ENCODE data around the gene MED27. TPM values are rescaled to one million over a fixed set of nuclear protein-coding genes. Genes with fewer than 3 reads are reported as not detected.

Gene MED27
- total RNA-seq, 1 donor = 25.7 TPM

DNA sequence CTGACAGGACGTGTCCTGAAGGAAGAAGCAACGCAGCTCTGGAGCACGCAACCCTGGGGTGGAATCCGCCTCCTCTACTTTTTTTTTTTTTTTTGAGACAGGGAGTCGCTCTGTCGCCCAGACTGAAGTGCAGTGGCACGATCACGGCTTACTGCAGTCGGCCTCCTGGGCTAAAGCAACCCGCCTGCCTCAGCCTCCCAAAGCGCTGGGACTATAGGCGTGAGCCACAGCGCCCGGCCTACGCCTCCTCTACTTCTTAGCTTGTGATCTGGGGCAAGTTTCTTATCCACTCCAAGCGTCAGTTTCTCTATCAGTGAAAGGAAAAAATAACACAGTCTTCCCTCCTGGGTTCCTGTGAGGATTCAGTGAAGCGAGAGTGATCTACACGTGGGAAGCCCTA lies 243.6 kb downstream of the MED27 start:
- H2AFZ ChIP-seq (ENCODE audit: low read length) = no peak overlapping the region
- peaks cover 22% of the 10 kb centered on the region for H3K27me3 ChIP-seq (ENCODE audit: insufficient read depth, low read length)
- DNase-seq (ENCODE audit: insufficient read length, low spot score, missing footprints) = peak; percentile 68
- no peaks in the 10 kb centered on the region for H3K79me2 ChIP-seq (ENCODE audit: insufficient read depth, low read length)
- no peak overlapping the region for H3K4me3 ChIP-seq (ENCODE audit: insufficient read depth, low read length)
- H3K4me2 ChIP-seq (ENCODE audit: insufficient read depth, low read length) = no peak overlapping the region
- no peak for TF ChIP-seq CTCF (IDR thresholded peaks at IDR 0.05; ENCODE audit: extremely low read depth, low read depth, low read length)
- H3K27ac ChIP-seq (ENCODE audit: low read depth, low read length) = no peak overlapping the region
- H3K9me3 ChIP-seq (ENCODE audit: low read depth, low read length) = peaks cover 9% of the 10 kb centered on the region
- no peaks in the 10 kb centered on the region for H3K36me3 ChIP-seq (ENCODE audit: insufficient read depth, low read length)
- H4K20me1 ChIP-seq (ENCODE audit: insufficient read depth, low read length) = peaks cover 7% of the 10 kb centered on the region
- H3K4me1 ChIP-seq (ENCODE audit: insufficient read depth, low read length) = peaks cover 19% of the 10 kb centered on the region

GRCh38 chr9:131835151-131835910 lies 244.3 kb downstream of the MED27 start:
- DNase-seq (ENCODE audit: insufficient read length, low spot score, missing footprints) = peak; percentile 79
- H3K9me3 ChIP-seq (ENCODE audit: low read depth, low read length) = peaks cover 9% of the 10 kb centered on the region

GRCh38 chr9:131834721-131835120 lies 244.9 kb downstream of the MED27 start:
- H3K27me3 ChIP-seq (ENCODE audit: insufficient read depth, low read length) = peaks cover 22% of the 10 kb centered on the region
- H4K20me1 ChIP-seq (ENCODE audit: insufficient read depth, low read length) = no peaks in the 10 kb centered on the region
- H3K4me2 ChIP-seq (ENCODE audit: insufficient read depth, low read length) = peak overlapping the region; percentile 60
- no peak overlapping the region for H3K27ac ChIP-seq (ENCODE audit: low read depth, low read length)
- peaks cover 9% of the 10 kb centered on the region for H3K9me3 ChIP-seq (ENCODE audit: low read depth, low read length)
- TF ChIP-seq CTCF (IDR thresholded peaks at IDR 0.05; ENCODE audit: extremely low read depth, low read depth, low read length) = no peak
- DNase-seq (ENCODE audit: insufficient read length, low spot score, missing footprints) = peak; percentile 73
- H3K4me1 ChIP-seq (ENCODE audit: insufficient read depth, low read length) = peaks cover 11% of the 10 kb centered on the region
- peak overlapping the region; percentile 77 for H2AFZ ChIP-seq (ENCODE audit: low read length)
- peak overlapping the region; percentile 30 for H3K4me3 ChIP-seq (ENCODE audit: insufficient read depth, low read length)
- H3K79me2 ChIP-seq (ENCODE audit: insufficient read depth, low read length) = no peaks in the 10 kb centered on the region
- H3K36me3 ChIP-seq (ENCODE audit: insufficient read depth, low read length) = no peaks in the 10 kb centered on the region

More at GRCh38 chr9:131835151-131835910, 244.3 kb downstream of the MED27 start:
- no peaks in the 10 kb centered on the region for H3K79me2 ChIP-seq (ENCODE audit: insufficient read depth, low read length)
- H3K27ac ChIP-seq (ENCODE audit: low read depth, low read length) = no peak overlapping the region
- H2AFZ ChIP-seq (ENCODE audit: low read length) = peak overlapping the region; percentile 77
- peaks cover 22% of the 10 kb centered on the region for H3K27me3 ChIP-seq (ENCODE audit: insufficient read depth, low read length)
- H3K4me1 ChIP-seq (ENCODE audit: insufficient read depth, low read length) = peaks cover 17% of the 10 kb centered on the region
- H3K4me3 ChIP-seq (ENCODE audit: insufficient read depth, low read length) = peak overlapping the region; percentile 30
- TF ChIP-seq CTCF (IDR thresholded peaks at IDR 0.05; ENCODE audit: extremely low read depth, low read depth, low read length) = no peak
- H3K36me3 ChIP-seq (ENCODE audit: insufficient read depth, low read length) = no peaks in the 10 kb centered on the region
- peaks cover 4% of the 10 kb centered on the region for H4K20me1 ChIP-seq (ENCODE audit: insufficient read depth, low read length)
- H3K4me2 ChIP-seq (ENCODE audit: insufficient read depth, low read length) = peak overlapping the region; percentile 60

DNA sequence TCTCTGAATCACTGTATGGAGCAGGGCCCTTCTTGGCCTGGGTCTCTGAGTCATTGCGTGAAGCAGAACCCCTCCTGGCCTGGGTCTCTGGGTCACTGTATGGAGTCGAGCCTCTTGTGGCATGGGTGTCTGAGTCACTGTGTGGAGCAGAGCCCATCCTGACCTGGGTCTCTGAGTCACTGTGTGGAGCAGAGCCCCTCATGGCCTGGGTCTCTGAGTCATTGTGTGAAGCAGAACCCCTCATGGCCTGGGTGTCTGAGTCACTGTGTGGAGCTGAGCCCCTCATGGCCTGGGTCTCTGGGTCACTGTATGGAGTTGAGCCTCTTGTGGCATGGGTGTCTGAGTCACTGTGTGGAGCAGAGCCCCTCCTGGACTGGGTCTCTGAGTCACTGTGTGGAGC lies 245.8 kb downstream of the MED27 start:
- no peak for TF ChIP-seq CTCF (IDR thresholded peaks at IDR 0.05; ENCODE audit: extremely low read depth, low read depth, low read length)
- DNase-seq (ENCODE audit: insufficient read length, low spot score, missing footprints) = no peak

More for the DNA sequence above, 245.8 kb downstream of the MED27 start:
- peaks cover 9% of the 10 kb centered on the region for H3K9me3 ChIP-seq (ENCODE audit: low read depth, low read length)
- H3K27ac ChIP-seq (ENCODE audit: low read depth, low read length) = no peak overlapping the region
- no peak overlapping the region for H2AFZ ChIP-seq (ENCODE audit: low read length)
- no peak overlapping the region for H3K4me3 ChIP-seq (ENCODE audit: insufficient read depth, low read length)
- peaks cover 25% of the 10 kb centered on the region for H3K27me3 ChIP-seq (ENCODE audit: insufficient read depth, low read length)
- no peak overlapping the region for H3K4me2 ChIP-seq (ENCODE audit: insufficient read depth, low read length)
- no peaks in the 10 kb centered on the region for H4K20me1 ChIP-seq (ENCODE audit: insufficient read depth, low read length)
- peaks cover 6% of the 10 kb centered on the region for H3K4me1 ChIP-seq (ENCODE audit: insufficient read depth, low read length)
- no peaks in the 10 kb centered on the region for H3K36me3 ChIP-seq (ENCODE audit: insufficient read depth, low read length)
- no peaks in the 10 kb centered on the region for H3K79me2 ChIP-seq (ENCODE audit: insufficient read depth, low read length)
